ENCODE results near the gene ROCK2.
"Not testable (repeated sequence)": the region's sequence is repeated elsewhere in the genome, so short reads cannot be mapped to it uniquely, and the experiment has no call there.

Gene ROCK2

GRCh38 chr2:11305958-11306357 lies 38.5 kb downstream of the ROCK2 start:
- DNase-seq = no peak

- no peak for DNase-seq
Measured at GRCh38 chr2:11305338-11305737, 39.1 kb downstream of the ROCK2 start.

- DNase-seq = no peak
Measured at GRCh38 chr2:11304476-11304875, 40.0 kb downstream of the ROCK2 start.

GRCh38 chr2:11303290-11304013 lies 41.0 kb downstream of the ROCK2 start:
- no peak for DNase-seq

GRCh38 chr2:11299439-11299838 lies 45.0 kb downstream of the ROCK2 start:
- no peak for DNase-seq

- no peak for DNase-seq
Measured at GRCh38 chr2:11298592-11298991, 45.8 kb downstream of the ROCK2 start.

GRCh38 chr2:11296401-11296800 lies 48.0 kb downstream of the ROCK2 start:
- DNase-seq = no peak

- no peak for DNase-seq
Measured at GRCh38 chr2:11292464-11293255, 51.8 kb downstream of the ROCK2 start.

- no peak for DNase-seq
Measured at GRCh38 chr2:11290713-11291112, 53.7 kb downstream of the ROCK2 start.

GRCh38 chr2:11290211-11290610 lies 54.2 kb downstream of the ROCK2 start:
- no peak for DNase-seq

- DNase-seq = no peak
Measured at GRCh38 chr2:11288431-11288830, 56.0 kb downstream of the ROCK2 start.

GRCh38 chr2:11286749-11287148 lies 57.7 kb downstream of the ROCK2 start:
- DNase-seq = no peak

GRCh38 chr2:11286323-11286722 lies 58.1 kb downstream of the ROCK2 start:
- DNase-seq = no peak

GRCh38 chr2:11285499-11285898 lies 58.9 kb downstream of the ROCK2 start:
- no peak for DNase-seq

GRCh38 chr2:11281186-11281585 lies 63.2 kb downstream of the ROCK2 start:
- no peak for DNase-seq

GRCh38 chr2:11280713-11281112 lies 63.7 kb downstream of the ROCK2 start:
- no peak for DNase-seq

GRCh38 chr2:11279398-11279797 lies 65.0 kb downstream of the ROCK2 start:
- no peak for DNase-seq

GRCh38 chr2:11278219-11278618 lies 66.2 kb downstream of the ROCK2 start:
- DNase-seq = no peak

- DNase-seq = no peak
Measured at GRCh38 chr2:11275910-11276309, 68.5 kb downstream of the ROCK2 start.

GRCh38 chr2:11270891-11271290 lies 73.5 kb downstream of the ROCK2 start:
- no peak for DNase-seq

GRCh38 chr2:11267931-11268330 lies 76.5 kb downstream of the ROCK2 start:
- no peak for DNase-seq

GRCh38 chr2:11264818-11265217 lies 79.6 kb downstream of the ROCK2 start:
- no peak for DNase-seq

- no peak for DNase-seq
Measured at GRCh38 chr2:11264007-11264406, 80.4 kb downstream of the ROCK2 start.

- no peak for DNase-seq
Measured at GRCh38 chr2:11263177-11263576, 81.3 kb downstream of the ROCK2 start.

- not testable (repeated sequence) for DNase-seq
Measured at GRCh38 chr2:11262438-11262837, 82.0 kb downstream of the ROCK2 start.
